Subcutaneous adipose tissue (tissue), 4 donors: Measurements from ENCODE around the gene SPINK8. TPM values are rescaled to one million over a fixed set of nuclear protein-coding genes. Genes with fewer than 3 reads are reported as not detected.
"Not testable (repeated sequence)": the region's sequence is repeated elsewhere in the genome, so short reads cannot be mapped to it uniquely, and the experiment has no call there.

Source experiments
- CTCF ChIP-seq: fragments of 450-650 bp; IDR thresholded peaks from one replicate; pipeline ENCODE4 v1.5.1; 2016; ENCODE audit warnings: low read depth, mild to moderate bottlenecking, control low read depth, antibody characterized with exemption, moderate library complexity
- total RNA-seq, 4 donors: library from RNA; depleted of rRNA; stranded (reverse); fragments of >200 nt; gene quantifications; one replicate each; pipeline ENCODE4 v1.1.0, GENCODE V29; 2016

The SPINK8 gene
- total RNA-seq, result not detected

- not testable (repeated sequence) for TF ChIP-seq CTCF
Measured at GRCh38 chr3:48333346-48334245, at the start of gene SPINK8. Gene SPINK8, minus strand, starts transcription at chr3:48333661. Its CDS starts 5,320 bp downstream, at chr3:48328341.

- TF ChIP-seq CTCF, result no peak
Measured at GRCh38 chr3:48372862-48373435, 39.5 kb upstream of the SPINK8 start.

GRCh38 chr3:48372377-48372770, 38.9 kb upstream of the SPINK8 start:
- no peak for TF ChIP-seq CTCF

- no peak for TF ChIP-seq CTCF
Measured at GRCh38 chr3:48371651-48372376, 38.4 kb upstream of the SPINK8 start, which contains the start of gene FBXW12. Gene FBXW12, plus strand, starts transcription at chr3:48372219. Its CDS starts 549 bp downstream, at chr3:48372768.

- TF ChIP-seq CTCF, result no peak
Measured at GRCh38 chr3:48370333-48370713, 36.9 kb upstream of the SPINK8 start.

GRCh38 chr3:48369693-48370332, 36.4 kb upstream of the SPINK8 start:
- TF ChIP-seq CTCF, result no peak
